Muscle of back (tissue), 11 donors: ENCODE results near the gene EIF4E1B. TPM values are rescaled to one million over a fixed set of nuclear protein-coding genes. Genes with fewer than 3 reads are reported as not detected.
A peak's percentile ranks its signal among the peaks of the same experiment; 100 is the strongest.

Source experiments
- DNase-seq, 3 donors: peaks; one replicate each; pipeline versions ENCODE4 v3.0.0 to v3.0.0-alpha.2; 2013
- polyA plus RNA-seq, 10 donors: library from polyadenylated mRNA; unstranded; fragments of 120-200 nt; gene quantifications; one replicate each; pipeline ENCODE4 v1.2.1, GENCODE V29; 2013; ENCODE audit not compliant: insufficient read length in 10 of 10

Gene EIF4E1B
- polyA plus RNA-seq, 10 donors, result 0.05 to 0.17 TPM; not detected in 8

DNA sequence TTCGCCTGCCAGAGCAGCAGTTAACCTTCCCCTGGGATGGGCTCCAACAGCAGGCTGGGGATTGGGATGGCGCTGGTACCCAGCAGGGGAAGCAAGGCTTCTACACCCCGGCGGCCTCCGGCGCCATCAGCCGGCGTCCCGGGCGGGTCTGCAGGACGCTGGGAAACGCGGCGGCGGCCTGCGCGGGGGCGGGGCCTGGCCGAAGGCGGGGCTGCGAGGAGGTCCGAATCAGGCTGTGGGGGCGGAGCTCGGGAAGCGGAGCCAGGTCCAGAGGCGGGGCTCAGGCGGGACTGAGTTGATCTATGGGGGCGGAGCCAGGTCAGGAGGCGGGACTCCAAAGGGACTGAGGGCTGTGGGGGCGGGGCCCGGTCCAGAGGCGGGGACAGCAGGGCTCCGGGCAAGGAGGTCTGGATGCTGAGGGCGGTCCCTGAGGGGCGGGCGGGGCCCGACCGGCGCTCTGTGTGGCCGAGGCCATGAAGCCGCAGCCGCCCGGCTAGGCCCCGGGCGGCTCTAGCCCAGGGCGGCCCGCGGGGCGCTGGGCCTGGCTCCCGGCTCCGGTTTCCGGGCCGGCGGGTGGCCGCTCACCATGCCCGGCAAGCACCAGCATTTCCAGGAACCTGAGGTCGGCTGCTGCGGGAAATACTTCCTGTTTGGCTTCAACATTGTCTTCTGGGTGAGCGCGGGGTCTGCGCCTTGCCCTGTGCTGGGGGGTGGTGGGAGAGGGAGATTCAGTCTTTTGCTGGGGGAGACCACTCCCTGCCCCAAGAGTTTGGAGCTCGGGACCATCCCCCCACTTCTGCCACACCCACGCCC lies 16.8 kb downstream of the EIF4E1B start, which contains the start of gene TSPAN17:
TSPAN17 (plus strand) TSS at position 455 of the 813 bp plus-strand sequence; CDS start at position 587, 132 bp downstream.
- DNase-seq, result peak; percentile 99 to 100 (median 100)

DNA sequence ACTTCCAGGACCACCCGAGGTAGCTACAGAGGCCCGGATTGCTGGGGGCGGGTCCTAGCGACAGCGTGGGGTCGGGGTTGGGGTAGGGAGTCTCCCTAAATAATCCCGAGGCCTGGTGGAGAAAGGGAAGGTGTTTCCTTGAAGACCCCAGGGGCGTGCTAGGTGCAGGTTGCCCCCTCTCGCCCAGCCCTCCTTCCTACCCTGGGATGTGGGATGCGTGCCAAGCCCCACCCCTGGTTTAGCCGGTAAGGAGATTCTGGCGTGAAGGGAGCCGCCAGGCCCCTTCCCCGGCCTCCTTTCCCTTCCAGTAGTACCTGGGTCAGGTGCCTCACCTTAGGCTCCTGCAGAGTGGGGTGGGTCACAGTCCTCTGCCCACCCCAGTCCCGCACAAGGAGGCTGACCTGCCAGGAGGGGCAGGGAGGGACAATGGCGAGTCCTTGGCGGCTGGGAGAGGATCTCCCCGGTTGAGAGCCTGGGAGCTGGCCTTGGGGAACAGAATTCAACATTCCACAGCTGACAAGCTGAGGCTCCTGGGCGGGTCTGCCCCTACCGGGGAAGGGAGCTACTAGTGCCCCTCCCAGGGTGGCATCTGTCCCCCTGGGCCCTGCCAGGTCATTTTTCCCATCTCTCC lies 17.5 kb downstream of the EIF4E1B start:
- DNase-seq, result peak in 1 of 3 donors; percentile 65

DNA sequence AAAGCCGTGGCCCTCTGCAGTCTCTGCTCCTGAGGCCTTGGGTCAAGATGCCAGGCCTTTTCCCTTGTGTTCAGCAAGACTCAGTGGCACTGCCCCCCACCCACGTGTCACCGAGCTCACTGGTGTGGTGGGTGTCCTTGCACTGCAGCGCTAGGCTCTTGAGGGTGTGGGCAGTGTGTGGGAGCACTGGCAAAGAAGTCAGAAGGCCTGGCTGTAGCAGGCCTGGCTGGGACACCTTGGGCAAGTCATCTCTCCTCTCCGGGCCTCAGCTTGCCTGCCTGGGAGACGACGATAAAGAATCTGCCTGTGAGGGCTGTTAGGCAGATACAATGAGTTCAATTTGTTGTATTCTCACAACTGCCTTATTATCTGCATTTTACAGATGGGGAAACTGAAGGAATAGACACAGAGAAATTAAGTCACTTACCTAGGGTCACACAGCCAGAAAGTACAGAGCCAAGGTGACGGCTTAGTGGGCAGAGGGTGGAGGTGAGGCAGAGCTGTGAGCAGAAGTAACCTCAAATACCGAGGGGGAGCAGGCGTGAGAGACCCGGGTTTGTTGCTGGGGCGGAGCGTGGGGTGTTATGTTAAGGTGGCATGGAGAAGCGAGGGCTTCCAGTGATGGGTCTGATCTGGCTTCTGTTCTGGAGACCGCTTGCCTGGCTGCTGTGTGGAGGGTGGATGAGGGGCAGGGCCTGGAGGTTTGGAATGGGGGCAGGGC lies 18.2 kb downstream of the EIF4E1B start:
- no peak for DNase-seq

DNA sequence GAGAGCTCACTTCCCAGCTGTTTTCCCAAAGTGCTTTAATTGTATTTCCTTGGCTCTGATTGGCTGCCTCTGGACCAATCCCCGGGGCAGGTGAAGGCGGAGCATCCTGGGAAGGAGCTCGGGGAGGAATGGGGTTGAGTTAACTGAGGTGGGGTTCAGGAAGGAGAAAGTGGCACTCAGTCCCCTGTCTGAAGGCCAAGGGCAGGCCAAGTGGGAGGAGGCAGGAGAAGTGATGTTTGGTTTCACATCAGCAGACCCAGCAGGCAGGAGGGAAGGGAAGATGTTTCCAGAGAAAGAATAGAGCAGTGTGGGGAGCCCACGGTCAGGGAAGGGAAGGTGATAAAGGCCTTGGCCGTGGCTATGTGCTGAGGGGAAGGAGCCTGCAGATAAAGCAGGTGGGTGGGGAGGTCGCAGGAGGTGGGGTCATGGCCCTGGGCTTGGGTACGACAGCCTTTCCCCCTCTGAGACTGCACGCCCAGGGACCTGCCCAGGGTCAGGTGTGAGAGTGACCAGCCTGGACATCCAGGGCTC lies 19.9 kb downstream of the EIF4E1B start:
- no peak for DNase-seq

GRCh38 chr5:176651472-176651980 lies 21.1 kb downstream of the EIF4E1B start:
- no peak for DNase-seq

GRCh38 chr5:176652136-176652535 lies 21.7 kb downstream of the EIF4E1B start:
- DNase-seq, result no peak

DNA sequence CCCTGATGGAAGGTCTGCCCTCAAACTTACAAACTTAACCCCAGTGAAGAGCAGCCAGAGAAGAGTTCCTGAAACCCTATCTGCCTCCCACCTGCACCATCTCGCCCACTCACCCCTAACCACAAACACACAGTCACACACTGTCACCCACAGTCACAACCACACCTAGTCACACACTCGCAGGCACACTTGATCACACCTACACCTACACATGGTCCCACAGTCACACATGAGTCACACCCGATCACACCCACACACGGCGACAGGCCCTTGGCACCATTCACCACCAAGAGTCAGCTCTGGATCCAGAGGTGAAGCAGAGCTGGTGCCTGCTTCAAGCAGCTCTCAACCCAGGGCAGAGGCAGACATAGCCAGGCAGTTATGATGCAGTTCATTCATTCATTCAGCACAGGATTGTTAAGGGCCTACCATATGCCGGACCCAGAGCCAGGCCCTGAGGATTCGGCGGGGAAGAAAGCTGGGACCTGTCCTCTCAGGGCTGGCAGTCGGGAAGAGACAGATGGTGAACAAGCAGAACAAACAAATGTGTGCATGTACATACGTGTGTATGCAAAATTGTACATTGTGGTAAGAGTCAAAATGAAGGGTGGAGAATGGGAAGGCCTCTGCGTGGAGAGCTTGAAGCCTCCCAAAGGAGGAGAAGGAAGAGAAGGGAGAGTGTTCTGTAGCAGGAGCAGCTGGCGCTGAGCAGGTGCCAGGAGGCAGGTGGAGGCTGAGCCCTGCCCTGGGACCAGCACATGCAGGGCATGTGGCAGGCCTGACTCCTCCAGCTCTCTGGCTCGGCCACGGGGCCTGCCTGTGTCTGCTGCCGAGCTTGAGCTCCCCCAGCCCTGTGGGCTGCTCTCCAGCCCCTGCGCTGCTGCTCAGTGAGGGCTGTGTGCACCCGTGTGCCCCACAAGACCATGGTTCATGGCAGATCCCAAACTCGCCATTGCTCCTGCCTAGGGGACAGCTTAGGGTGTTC lies 23.2 kb downstream of the EIF4E1B start:
- no peak for DNase-seq

DNA sequence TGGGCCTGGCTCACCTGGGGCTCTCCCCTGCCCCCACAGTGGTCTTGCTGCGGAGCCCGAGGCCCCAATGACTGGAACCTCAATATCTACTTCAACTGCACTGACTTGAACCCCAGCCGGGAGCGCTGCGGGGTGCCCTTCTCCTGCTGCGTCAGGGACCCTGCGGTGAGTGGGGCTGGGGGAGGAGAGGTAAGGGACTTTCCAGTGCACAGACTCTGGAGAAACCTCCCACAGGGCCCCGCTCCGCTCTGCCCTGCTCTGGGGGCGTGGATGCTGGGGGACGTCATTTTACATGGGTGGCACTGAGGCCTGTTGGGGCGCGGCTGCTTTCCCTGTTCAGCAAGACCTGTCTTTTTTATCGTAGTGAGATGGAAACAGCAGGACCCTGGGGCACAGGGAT lies 24.4 kb downstream of the EIF4E1B start:
- DNase-seq, result no peak

- no peak for DNase-seq
Measured at GRCh38 chr5:176656467-176656990, 26.1 kb downstream of the EIF4E1B start.

GRCh38 chr5:176658007-176658599 lies 27.6 kb downstream of the EIF4E1B start:
- DNase-seq, result peak; percentile 38 to 80 (median 71)

DNA sequence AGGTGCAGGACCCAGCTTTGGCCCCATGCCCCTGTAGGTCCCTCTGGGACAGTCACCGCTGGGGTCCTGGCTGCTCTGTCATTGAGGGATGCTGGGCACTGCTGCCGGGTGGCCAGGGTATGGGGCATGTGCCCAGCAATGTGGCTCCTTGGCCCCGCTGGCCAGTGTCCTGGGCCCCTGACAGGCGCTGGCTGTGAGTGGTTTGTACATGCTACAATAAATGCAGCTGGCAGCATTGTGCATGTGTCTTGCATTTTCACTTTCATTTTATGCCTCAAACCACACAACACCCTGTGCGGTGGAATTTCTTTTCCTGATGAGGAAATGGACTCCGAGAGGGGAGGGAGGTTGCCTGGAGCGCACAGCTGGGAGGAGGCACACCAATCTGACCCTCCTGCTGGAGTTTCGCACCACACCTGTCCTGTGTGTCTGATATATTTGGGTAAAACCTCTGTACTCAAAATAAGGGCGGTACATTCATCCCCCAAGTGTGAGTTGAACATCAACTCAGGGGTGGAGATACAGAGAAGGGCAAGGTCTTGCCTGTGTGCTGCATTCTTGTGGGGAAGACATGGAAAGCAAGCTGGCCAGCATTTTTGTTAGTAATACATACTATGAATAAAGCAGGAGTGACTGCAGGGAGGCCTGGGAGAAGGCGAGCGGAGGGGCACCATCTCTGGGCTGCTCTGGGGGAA lies 28.5 kb downstream of the EIF4E1B start:
- DNase-seq, result no peak

DNA sequence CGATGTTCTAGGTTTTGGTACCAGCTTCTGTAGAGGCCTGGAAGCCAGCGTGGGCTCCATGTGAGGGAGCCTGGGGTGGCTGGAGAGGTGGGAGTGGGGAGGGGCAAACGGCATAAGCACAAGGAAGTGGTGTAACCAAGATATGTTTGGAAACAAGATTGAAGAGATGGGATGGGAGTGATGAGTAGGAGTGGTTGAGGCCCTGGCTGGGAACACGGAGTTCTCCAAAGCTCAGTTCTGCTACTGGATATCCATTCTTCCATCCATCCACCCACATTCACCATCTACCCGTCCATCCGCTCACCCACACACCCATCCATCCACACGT lies 29.0 kb downstream of the EIF4E1B start:
- no peak for DNase-seq

- no peak for DNase-seq
Measured at GRCh38 chr5:176659860-176660461, 29.5 kb downstream of the EIF4E1B start.

DNA sequence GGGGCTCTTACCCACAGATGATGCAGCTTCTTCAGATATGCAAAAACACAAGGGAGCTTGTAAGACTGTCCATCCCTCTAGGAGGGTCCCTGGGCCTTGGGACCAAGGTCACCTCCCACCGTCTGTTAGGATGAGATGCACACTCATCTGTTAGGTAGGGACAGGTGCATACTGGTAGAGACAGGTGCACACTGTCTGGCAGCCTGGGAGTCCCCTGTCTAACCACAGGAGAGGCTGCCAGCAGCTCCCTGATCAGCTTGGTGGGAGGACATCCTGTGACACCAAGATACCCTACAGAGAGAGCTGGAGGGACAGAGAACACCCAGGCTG lies 30.0 kb downstream of the EIF4E1B start:
- DNase-seq, result no peak

DNA sequence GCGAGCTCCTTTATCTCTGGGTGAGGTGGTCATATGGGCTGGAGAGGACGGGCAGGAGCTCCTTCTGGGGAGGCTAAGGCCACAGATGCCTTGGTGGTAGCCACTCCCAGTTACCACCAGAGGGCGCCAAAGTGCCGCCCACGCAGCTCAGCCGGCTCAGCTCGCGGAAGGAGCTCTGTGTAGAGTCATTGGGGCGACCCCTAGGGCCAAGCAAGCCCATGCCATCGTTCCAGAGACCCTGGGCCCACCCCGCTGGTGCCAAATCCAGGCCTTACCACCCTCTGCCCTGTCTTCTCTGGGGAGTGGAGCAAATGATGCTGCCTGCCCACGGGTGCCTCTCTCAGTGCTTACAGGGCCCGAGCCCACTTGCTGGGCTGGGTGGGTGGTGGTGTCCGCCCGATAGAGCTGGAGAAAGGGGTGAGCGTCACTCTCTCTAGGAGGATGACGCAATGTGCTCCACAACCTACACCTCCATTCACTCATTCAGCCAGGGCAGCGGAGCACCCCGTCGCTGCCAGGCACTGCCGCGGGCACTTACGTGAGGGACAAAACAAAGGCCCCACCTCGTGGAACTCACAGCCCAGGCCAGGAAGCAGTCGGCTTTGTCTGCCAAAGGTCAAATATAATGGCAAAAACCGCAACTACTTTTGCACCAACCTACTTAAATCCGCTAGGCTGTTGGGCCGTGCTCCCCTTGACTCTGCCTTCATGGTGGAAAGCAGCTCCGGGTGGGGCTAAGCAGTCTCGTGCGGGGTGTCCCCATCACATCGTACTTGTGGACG lies 30.6 kb downstream of the EIF4E1B start:
- peak; percentile 52 to 87 (median 84) for DNase-seq

DNA sequence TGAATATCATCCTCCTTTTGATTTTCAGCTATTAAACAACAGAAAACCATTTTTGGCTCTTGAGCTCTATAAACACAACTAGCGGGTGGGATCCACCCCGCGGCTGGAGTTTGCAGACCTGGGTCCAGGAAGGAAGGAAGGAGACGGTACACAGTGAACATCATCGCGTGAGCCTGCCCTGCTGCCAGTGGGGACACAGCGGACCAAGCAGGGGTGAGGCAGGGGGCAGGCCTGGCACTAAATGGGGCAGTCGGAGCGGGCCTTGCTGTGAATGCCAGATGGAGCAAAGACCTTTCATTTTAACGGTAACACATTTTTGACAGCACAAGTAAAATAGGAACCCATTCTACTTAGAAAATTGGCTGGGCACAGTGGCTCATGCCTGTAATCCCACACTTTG lies 31.2 kb downstream of the EIF4E1B start:
- no peak for DNase-seq

GRCh38 chr5:176662371-176663333 lies 32.2 kb downstream of the EIF4E1B start:
- DNase-seq, result no peak
